Peyer's patch (tissue), 4 donors: Measurements from ENCODE around the gene SMG6.

Experiments used
- POLR2A ChIP-seq, 2 donors: fragments of 450-650 bp; IDR thresholded peaks; one replicate each; pipeline ENCODE4 v1.5.1; 2017; ENCODE audit warnings: antibody characterized with exemption in 2 of 2, mild to moderate bottlenecking in 2 of 2, moderate library complexity in 2 of 2
- TF ChIP-seq, protein P1 (sequence below), 6 experiments: fragments of 450-650 bp in 4 of 6; fragments of 200-600 bp in 2 of 6; sonication (generic) in 1 of 6; IDR thresholded peaks; one replicate each; pipeline ENCODE4 v1.5.1; 2017 to 2019; ENCODE audit warnings: antibody characterized with exemption in 6 of 6, mild to moderate bottlenecking in 3 of 6, moderate library complexity in 1 of 6

GRCh38 chr17:2237950-2238349, 65.6 kb downstream of the SMG6 start:
- TF ChIP-seq, protein P1, sequence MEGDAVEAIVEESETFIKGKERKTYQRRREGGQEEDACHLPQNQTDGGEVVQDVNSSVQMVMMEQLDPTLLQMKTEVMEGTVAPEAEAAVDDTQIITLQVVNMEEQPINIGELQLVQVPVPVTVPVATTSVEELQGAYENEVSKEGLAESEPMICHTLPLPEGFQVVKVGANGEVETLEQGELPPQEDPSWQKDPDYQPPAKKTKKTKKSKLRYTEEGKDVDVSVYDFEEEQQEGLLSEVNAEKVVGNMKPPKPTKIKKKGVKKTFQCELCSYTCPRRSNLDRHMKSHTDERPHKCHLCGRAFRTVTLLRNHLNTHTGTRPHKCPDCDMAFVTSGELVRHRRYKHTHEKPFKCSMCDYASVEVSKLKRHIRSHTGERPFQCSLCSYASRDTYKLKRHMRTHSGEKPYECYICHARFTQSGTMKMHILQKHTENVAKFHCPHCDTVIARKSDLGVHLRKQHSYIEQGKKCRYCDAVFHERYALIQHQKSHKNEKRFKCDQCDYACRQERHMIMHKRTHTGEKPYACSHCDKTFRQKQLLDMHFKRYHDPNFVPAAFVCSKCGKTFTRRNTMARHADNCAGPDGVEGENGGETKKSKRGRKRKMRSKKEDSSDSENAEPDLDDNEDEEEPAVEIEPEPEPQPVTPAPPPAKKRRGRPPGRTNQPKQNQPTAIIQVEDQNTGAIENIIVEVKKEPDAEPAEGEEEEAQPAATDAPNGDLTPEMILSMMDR (IDR thresholded peaks at IDR 0.05), result no peak
- TF ChIP-seq POLR2A (IDR thresholded peaks at IDR 0.05), result no peak
